Stimulated activated CD8-positive, alpha-beta memory T cell treated with anti-CD3 and anti-CD28 coated beads, Interleukin-15, amount 100 ng/mL, for 1 hour (primary cell): ENCODE data around the gene TMEM139.

Experiments used
- DNase-seq: peaks from one replicate; pipeline ENCODE4 v3.0.0-alpha.2; 2020; ENCODE audit warnings: low read depth

Gene TMEM139

DNA sequence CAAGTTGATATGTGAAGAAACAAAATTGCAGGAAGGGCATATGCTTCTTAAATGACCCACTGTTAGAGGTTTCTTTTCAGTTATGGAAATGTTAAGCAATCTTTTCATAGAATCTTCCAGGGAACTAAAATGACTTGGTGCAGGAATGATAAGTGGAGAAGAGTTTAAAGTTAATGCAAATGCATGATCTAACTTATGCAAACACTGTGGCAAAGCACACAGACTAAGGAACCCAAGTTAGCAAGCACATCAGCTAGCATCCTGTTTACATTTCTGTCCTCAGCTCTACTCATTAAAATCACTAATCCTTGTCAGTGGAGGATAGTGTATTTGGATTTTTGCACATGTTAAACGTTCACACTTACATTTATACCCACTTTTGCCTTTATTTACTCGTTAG is 40.5 kb downstream of the TMEM139 start:
- DNase-seq = no peak

DNA sequence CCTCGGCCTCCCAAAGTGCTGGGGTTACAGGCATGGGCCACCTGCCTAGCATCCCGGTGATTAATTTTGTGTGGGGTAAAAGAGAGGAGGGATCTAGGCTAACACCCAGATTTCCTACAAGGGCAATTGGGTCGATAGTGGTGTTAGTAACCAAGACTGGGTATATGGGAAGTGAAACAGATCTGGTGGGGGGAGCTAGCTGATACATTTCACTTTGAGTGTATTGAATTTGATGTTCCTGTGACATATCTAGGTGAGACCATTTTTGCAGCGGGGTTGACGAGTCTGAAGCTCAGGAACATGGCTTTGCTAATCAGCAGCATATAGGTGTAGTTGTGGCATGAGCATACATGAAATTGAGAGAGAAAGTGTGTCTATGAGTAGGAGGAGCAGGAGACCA is 43.1 kb downstream of the TMEM139 start:
- no peak for DNase-seq

GRCh38 chr7:143329471-143330170 is 44.9 kb downstream of the TMEM139 start:
- no peak for DNase-seq

- no peak for DNase-seq
Measured at GRCh38 chr7:143331179-143331801, 46.5 kb downstream of the TMEM139 start.

- no peak for DNase-seq
Measured at GRCh38 chr7:143334244-143334643, 49.5 kb downstream of the TMEM139 start.

DNA sequence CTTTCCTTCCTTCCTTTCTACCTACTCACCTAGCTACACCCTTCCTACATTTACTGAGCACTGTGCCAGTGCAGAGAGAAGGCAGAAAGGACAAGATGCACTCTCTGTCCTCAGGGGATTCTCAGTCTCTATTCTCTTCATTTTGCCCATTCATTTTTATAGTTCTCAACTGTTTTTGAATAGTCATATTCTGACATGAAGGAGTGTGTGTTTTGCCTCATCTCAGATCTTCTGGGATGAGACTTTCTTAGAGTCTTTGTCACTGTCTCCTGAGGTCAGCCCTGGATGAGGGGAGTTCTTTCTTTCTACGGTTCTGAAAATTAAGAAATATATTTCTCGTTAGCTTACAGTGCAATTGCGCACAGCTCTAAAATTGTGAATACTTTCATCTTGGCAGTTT is 52.5 kb downstream of the TMEM139 start:
- no peak for DNase-seq
